ENCODE data around the gene MCTP2. TPM values are rescaled to one million over a fixed set of nuclear protein-coding genes. Genes with fewer than 3 reads are reported as not detected.

MCTP2 gene
- total RNA-seq, 4 donors from 2014 or later = 12.0 to 18.3 (median 15.2) TPM

GRCh38 chr15:94322141-94322540 lies 90.8 kb downstream of the MCTP2 start:
- Histone ChIP-seq H3K27me3 (no peaks in the 10 kb centered on the region), H3K9me3 (peaks cover 0 to 2% (median 0%) of the 10 kb centered on the region in 4 donors), H3K36me3 (peaks cover 0 to 8% (median 0%) of the 10 kb centered on the region in 3 donors), H3K4me1 (peaks cover 0 to 8% (median 0%) of the 10 kb centered on the region in 4 donors), H3K4me3 (no peak overlapping the region), H3K27ac (no peak overlapping the region)
- 58 to 62% methylated on average over 2 of the region's 2 CpGs for WGBS, 2 donors
- TF ChIP-seq CTCF (IDR thresholded peaks at IDR 0.05) = no peak
- TF ChIP-seq EP300 (IDR thresholded peaks at IDR 0.05) = no peak
- no peak for TF ChIP-seq POLR2A (IDR thresholded peaks at IDR 0.05)
- no peak for DNase-seq (ENCODE audit: low spot score in 2 of 2)

GRCh38 chr15:94323076-94323475 lies 91.7 kb downstream of the MCTP2 start:
- Histone ChIP-seq H3K27me3 (no peaks in the 10 kb centered on the region), H3K9me3 (no peaks in the 10 kb centered on the region), H3K4me1 (peaks cover 0 to 8% (median 0%) of the 10 kb centered on the region in 4 donors), H3K36me3 (peaks cover 0 to 3% (median 0%) of the 10 kb centered on the region in 3 donors), H3K27ac (no peak overlapping the region), H3K4me3 (no peak overlapping the region)
- no peak for DNase-seq (ENCODE audit: low spot score in 2 of 2)
- TF ChIP-seq CTCF (IDR thresholded peaks at IDR 0.05) = no peak
- TF ChIP-seq POLR2A (IDR thresholded peaks at IDR 0.05) = no peak
- no peak for TF ChIP-seq EP300 (IDR thresholded peaks at IDR 0.05)

GRCh38 chr15:94324117-94324826 lies 92.9 kb downstream of the MCTP2 start:
- peaks cover 0 to 2% (median 0%) of the 10 kb centered on the region in 3 donors for H3K36me3 ChIP-seq
- H3K27me3 ChIP-seq = no peaks in the 10 kb centered on the region
- WGBS, 2 donors = 23% methylated on average over 17 of the region's 17 CpGs
- H3K4me3 ChIP-seq = no peak overlapping the region
- H3K27ac ChIP-seq = peak overlapping the region in 1 of 4 donors; percentile 47
- DNase-seq (ENCODE audit: low spot score in 2 of 2) = peak in 1 of 2 donors; percentile 17
- H3K9me3 ChIP-seq = no peaks in the 10 kb centered on the region
- TF ChIP-seq POLR2A (IDR thresholded peaks at IDR 0.05) = no peak
- peak; percentile 84 to 93 (median 87) for TF ChIP-seq CTCF (IDR thresholded peaks at IDR 0.05)
- peaks cover 0 to 8% (median 0%) of the 10 kb centered on the region in 4 donors for H3K4me1 ChIP-seq

GRCh38 chr15:94324835-94325767 lies 93.7 kb downstream of the MCTP2 start:
- Histone ChIP-seq H3K4me1 (peaks cover 0 to 8% (median 0%) of the 10 kb centered on the region in 4 donors), H3K27ac (no peak overlapping the region), H3K9me3 (no peaks in the 10 kb centered on the region), H3K36me3 (no peaks in the 10 kb centered on the region), H3K4me3 (no peak overlapping the region), H3K27me3 (no peaks in the 10 kb centered on the region)
- TF ChIP-seq EP300 (IDR thresholded peaks at IDR 0.05) (no peak), POLR2A (IDR thresholded peaks at IDR 0.05) (no peak), CTCF (IDR thresholded peaks at IDR 0.05) (no peak)
- no peak for DNase-seq (ENCODE audit: low spot score in 2 of 2)
- WGBS, 2 donors = 75 to 77% methylated on average over 15 of the region's 15 CpGs
